ENCODE data around the gene STK25. TPM values are rescaled to one million over a fixed set of nuclear protein-coding genes. Genes with fewer than 3 reads are reported as not detected.
"Not testable (repeated sequence)": the region's sequence is repeated elsewhere in the genome, so short reads cannot be mapped to it uniquely, and the experiment has no call there.

STK25 gene
- polyA plus RNA-seq, 4 donors: 143 to 234 (median 186) TPM

GRCh38 chr2:241469746-241470145 is 38.6 kb downstream of the STK25 start:
- DNase-seq (ENCODE audit: low read depth in 4 of 4, low spot score in 3 of 4): no peak

GRCh38 chr2:241468476-241468781 is 40.0 kb downstream of the STK25 start:
- DNase-seq (ENCODE audit: low read depth in 4 of 4, low spot score in 3 of 4): no peak

- no peak for DNase-seq (ENCODE audit: low read depth in 4 of 4, low spot score in 3 of 4)
Measured at GRCh38 chr2:241467777-241468475, 40.5 kb downstream of the STK25 start.

- no peak for DNase-seq (ENCODE audit: low read depth in 4 of 4, low spot score in 3 of 4)
Measured at GRCh38 chr2:241466230-241466629, 42.2 kb downstream of the STK25 start.

GRCh38 chr2:241465543-241465942 is 42.8 kb downstream of the STK25 start:
- DNase-seq (ENCODE audit: low read depth in 4 of 4, low spot score in 3 of 4): no peak

GRCh38 chr2:241463276-241464135 is 44.9 kb downstream of the STK25 start:
- no peak for DNase-seq (ENCODE audit: low read depth in 4 of 4, low spot score in 3 of 4)

- DNase-seq (ENCODE audit: low read depth in 4 of 4, low spot score in 3 of 4): no peak
Measured at GRCh38 chr2:241461693-241462677, 46.4 kb downstream of the STK25 start.

GRCh38 chr2:241460631-241461030 is 47.8 kb downstream of the STK25 start:
- DNase-seq (ENCODE audit: low read depth in 4 of 4, low spot score in 3 of 4): no peak

- no peak for DNase-seq (ENCODE audit: low read depth in 4 of 4, low spot score in 3 of 4)
Measured at GRCh38 chr2:241459520-241459919, 48.9 kb downstream of the STK25 start.

- DNase-seq (ENCODE audit: low read depth in 4 of 4, low spot score in 3 of 4): no peak
Measured at GRCh38 chr2:241458687-241459086, 49.7 kb downstream of the STK25 start.

- no peak for DNase-seq (ENCODE audit: low read depth in 4 of 4, low spot score in 3 of 4)
Measured at GRCh38 chr2:241456546-241456945, 51.8 kb downstream of the STK25 start.

- no peak for DNase-seq (ENCODE audit: low read depth in 4 of 4, low spot score in 3 of 4)
Measured at GRCh38 chr2:241454837-241455485, 53.4 kb downstream of the STK25 start.

GRCh38 chr2:241453919-241454318 is 54.5 kb downstream of the STK25 start:
- DNase-seq (ENCODE audit: low read depth in 4 of 4, low spot score in 3 of 4): not testable (repeated sequence)

GRCh38 chr2:241451840-241452506 is 56.4 kb downstream of the STK25 start:
- DNase-seq (ENCODE audit: low read depth in 4 of 4, low spot score in 3 of 4): no peak

- DNase-seq (ENCODE audit: low read depth in 4 of 4, low spot score in 3 of 4): not testable (repeated sequence)
Measured at GRCh38 chr2:241450092-241450491, 58.3 kb downstream of the STK25 start.

- no peak for DNase-seq (ENCODE audit: low read depth in 4 of 4, low spot score in 3 of 4)
Measured at GRCh38 chr2:241445426-241445825, 63.0 kb downstream of the STK25 start.

GRCh38 chr2:241443486-241444223 is 64.7 kb downstream of the STK25 start:
- DNase-seq (ENCODE audit: low read depth in 4 of 4, low spot score in 3 of 4): no peak
